ENCODE results near the gene ELL2.

ELL2 gene

DNA sequence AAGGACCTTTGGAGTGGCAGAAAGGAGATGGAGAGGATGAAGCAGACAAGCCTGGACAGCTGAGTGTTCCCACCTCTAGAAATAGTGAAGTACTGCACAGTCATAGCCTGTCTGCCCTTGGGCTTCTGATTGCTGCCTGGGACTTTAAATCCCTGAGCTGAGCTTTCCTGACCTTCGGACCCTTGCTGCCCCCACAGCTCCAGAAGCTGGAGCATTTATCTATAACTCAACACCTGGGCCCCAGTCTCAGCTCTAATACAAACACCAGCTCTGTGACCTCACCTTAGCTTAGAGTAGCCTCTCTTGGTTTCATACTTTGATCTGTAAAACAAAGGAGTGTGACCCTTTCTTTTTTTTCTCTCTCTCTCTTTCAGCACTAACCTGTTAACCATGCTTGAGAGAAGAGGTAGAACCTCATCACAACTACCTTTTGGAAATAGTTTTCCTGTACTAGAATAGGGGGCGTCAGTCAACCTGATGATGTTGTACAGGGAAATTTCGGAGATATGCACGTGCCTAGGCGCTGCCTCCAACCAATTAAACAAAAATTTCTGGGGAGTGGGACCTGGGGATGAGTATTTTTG lies 25.4 kb upstream of the ELL2 start:
- Histone ChIP-seq H2AFZ (ENCODE audit: low read length) (no peak overlapping the region), H3K9me2 (replicated peaks; ENCODE audit: insufficient read depth, low read length) (no peaks in the 10 kb centered on the region), H4K20me1 (ENCODE audit: insufficient read depth, low read length) (no peaks in the 10 kb centered on the region), H3K4me2 (ENCODE audit: low read depth, low read length) (no peak overlapping the region), H3K4me1 (ENCODE audit: low read length) (no peaks in the 10 kb centered on the region), H3K9me3 (replicated peaks; ENCODE audit: insufficient read depth, low read length) (no peaks in the 10 kb centered on the region), H3K36me3 (replicated peaks; ENCODE audit: insufficient read depth, low read length) (no peaks in the 10 kb centered on the region), H3K79me2 (ENCODE audit: low read length) (no peaks in the 10 kb centered on the region), H3K27ac (ENCODE audit: low read length) (no peak overlapping the region), H3K4me3 (ENCODE audit: low read length) (no peak overlapping the region), H3K9ac (ENCODE audit: low read length) (no peak overlapping the region), H3F3A (ENCODE audit: insufficient read depth, low read length) (no peaks in the 10 kb centered on the region), H3K27me3 (replicated peaks; ENCODE audit: insufficient read depth, low read length) (no peaks in the 10 kb centered on the region)
- TF ChIP-seq EZH2phosphoT487 (IDR thresholded peaks at IDR 0.05; ENCODE audit: low read length) (no peak), EZH2 (optimal IDR thresholded peaks at IDR 0.05; ENCODE audit: low read depth, low read length) (no peak)
- TF ChIP-seq, protein P1, sequence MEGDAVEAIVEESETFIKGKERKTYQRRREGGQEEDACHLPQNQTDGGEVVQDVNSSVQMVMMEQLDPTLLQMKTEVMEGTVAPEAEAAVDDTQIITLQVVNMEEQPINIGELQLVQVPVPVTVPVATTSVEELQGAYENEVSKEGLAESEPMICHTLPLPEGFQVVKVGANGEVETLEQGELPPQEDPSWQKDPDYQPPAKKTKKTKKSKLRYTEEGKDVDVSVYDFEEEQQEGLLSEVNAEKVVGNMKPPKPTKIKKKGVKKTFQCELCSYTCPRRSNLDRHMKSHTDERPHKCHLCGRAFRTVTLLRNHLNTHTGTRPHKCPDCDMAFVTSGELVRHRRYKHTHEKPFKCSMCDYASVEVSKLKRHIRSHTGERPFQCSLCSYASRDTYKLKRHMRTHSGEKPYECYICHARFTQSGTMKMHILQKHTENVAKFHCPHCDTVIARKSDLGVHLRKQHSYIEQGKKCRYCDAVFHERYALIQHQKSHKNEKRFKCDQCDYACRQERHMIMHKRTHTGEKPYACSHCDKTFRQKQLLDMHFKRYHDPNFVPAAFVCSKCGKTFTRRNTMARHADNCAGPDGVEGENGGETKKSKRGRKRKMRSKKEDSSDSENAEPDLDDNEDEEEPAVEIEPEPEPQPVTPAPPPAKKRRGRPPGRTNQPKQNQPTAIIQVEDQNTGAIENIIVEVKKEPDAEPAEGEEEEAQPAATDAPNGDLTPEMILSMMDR (IDR thresholded peaks at IDR 0.05; ENCODE audit: low read length): no peak
- DNase-seq: no peak

DNA sequence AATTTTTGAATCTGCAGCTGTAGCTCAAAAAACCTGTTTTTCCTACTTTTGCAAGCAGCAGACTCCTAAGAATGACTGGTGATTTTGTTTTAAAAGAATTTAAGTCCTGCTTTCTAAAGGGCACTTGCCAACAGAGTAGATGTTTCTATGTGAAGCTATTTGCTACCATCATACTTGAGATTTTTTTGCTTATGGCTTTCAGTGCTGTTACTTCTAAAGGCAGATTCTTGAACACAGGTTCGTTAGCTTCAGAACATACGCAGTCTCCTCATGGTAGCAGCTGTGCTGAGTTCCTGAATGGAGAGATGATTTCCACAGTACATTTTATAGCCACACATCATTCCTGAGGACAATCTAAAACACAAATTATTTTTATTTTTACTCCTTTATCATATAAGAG lies 24.4 kb upstream of the ELL2 start:
- TF ChIP-seq EZH2phosphoT487 (IDR thresholded peaks at IDR 0.05; ENCODE audit: low read length): no peak
- TF ChIP-seq, protein P1 (IDR thresholded peaks at IDR 0.05; ENCODE audit: low read length): no peak
- no peak for TF ChIP-seq EZH2 (optimal IDR thresholded peaks at IDR 0.05; ENCODE audit: low read depth, low read length)

DNA sequence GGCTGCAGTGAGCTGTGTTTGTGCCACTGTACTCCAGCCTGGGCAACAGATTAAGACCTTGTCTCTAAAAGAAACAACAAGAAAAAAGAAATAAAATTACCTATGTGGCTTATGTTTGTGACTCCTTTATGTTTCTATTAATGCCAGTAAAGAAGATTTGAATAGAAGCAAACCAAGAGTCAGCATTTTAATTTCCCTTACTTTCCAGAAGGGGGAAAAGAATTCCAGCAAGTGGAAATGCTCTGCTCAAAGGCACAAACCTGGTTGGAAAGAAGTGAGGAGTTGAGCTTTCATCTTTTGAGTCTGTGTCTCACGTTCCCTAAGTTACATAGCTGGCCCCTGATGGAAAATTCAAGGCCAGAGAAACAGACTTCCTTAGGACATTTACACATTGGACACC lies 23.6 kb upstream of the ELL2 start:
- Histone ChIP-seq H3K4me3 (ENCODE audit: low read length) (no peak overlapping the region), H3K36me3 (replicated peaks; ENCODE audit: insufficient read depth, low read length) (no peaks in the 10 kb centered on the region), H3F3A (ENCODE audit: insufficient read depth, low read length) (no peaks in the 10 kb centered on the region), H3K9ac (ENCODE audit: low read length) (no peak overlapping the region), H2AFZ (ENCODE audit: low read length) (no peak overlapping the region), H3K9me2 (replicated peaks; ENCODE audit: insufficient read depth, low read length) (no peaks in the 10 kb centered on the region), H3K79me2 (ENCODE audit: low read length) (no peaks in the 10 kb centered on the region), H4K20me1 (ENCODE audit: insufficient read depth, low read length) (no peaks in the 10 kb centered on the region), H3K9me3 (replicated peaks; ENCODE audit: insufficient read depth, low read length) (no peaks in the 10 kb centered on the region), H3K4me1 (ENCODE audit: low read length) (no peaks in the 10 kb centered on the region), H3K27ac (ENCODE audit: low read length) (no peak overlapping the region), H3K27me3 (replicated peaks; ENCODE audit: insufficient read depth, low read length) (no peaks in the 10 kb centered on the region), H3K4me2 (ENCODE audit: low read depth, low read length) (no peak overlapping the region)
- DNase-seq: no peak
- TF ChIP-seq, protein P1 (IDR thresholded peaks at IDR 0.05; ENCODE audit: low read length): no peak
- TF ChIP-seq EZH2phosphoT487 (IDR thresholded peaks at IDR 0.05; ENCODE audit: low read length) (no peak), EZH2 (optimal IDR thresholded peaks at IDR 0.05; ENCODE audit: low read depth, low read length) (no peak)

More for the DNA sequence above, 24.4 kb upstream of the ELL2 start:
- H3K9me3 ChIP-seq (replicated peaks; ENCODE audit: insufficient read depth, low read length): no peaks in the 10 kb centered on the region
- H3K4me1 ChIP-seq (ENCODE audit: low read length): no peaks in the 10 kb centered on the region
- no peak for DNase-seq
- no peak overlapping the region for H3K4me3 ChIP-seq (ENCODE audit: low read length)
- H4K20me1 ChIP-seq (ENCODE audit: insufficient read depth, low read length): no peaks in the 10 kb centered on the region
- H3K9ac ChIP-seq (ENCODE audit: low read length): no peak overlapping the region
- H3K27me3 ChIP-seq (replicated peaks; ENCODE audit: insufficient read depth, low read length): no peaks in the 10 kb centered on the region
- no peak overlapping the region for H2AFZ ChIP-seq (ENCODE audit: low read length)
- no peak overlapping the region for H3K4me2 ChIP-seq (ENCODE audit: low read depth, low read length)
- no peaks in the 10 kb centered on the region for H3K36me3 ChIP-seq (replicated peaks; ENCODE audit: insufficient read depth, low read length)
- no peak overlapping the region for H3K27ac ChIP-seq (ENCODE audit: low read length)
- H3K9me2 ChIP-seq (replicated peaks; ENCODE audit: insufficient read depth, low read length): no peaks in the 10 kb centered on the region
- no peaks in the 10 kb centered on the region for H3F3A ChIP-seq (ENCODE audit: insufficient read depth, low read length)
- no peaks in the 10 kb centered on the region for H3K79me2 ChIP-seq (ENCODE audit: low read length)
